ENCODE results near the gene HES7. TPM values are rescaled to one million over a fixed set of nuclear protein-coding genes. Genes with fewer than 3 reads are reported as not detected.
A peak's percentile ranks its signal among the peaks of the same experiment; 100 is the strongest.

The HES7 gene
- total RNA-seq, 1 experiment from 2014 or later, result 0.33 TPM

GRCh38 chr17:8163978-8164814, 40.3 kb upstream of the HES7 start:
- H2BK20ac ChIP-seq (ENCODE audit: low read depth, low read length, poor library complexity, severe bottlenecking), result no peak overlapping the region
- peak; percentile 72 for DNase-seq
- no peaks in the 10 kb centered on the region for H3K9me3 ChIP-seq (ENCODE audit: control insufficient read depth, low read depth, low read length)
- no peaks in the 10 kb centered on the region for H3K9me3 Mint-ChIP-seq
- H3K79me1 ChIP-seq (ENCODE audit: insufficient read depth, low read depth, low read length, poor library complexity, severe bottlenecking), result no peaks in the 10 kb centered on the region
- H3K36me3 Mint-ChIP-seq (ENCODE audit: insufficient read depth in 1 of 3, low read depth in 3 of 3), result peaks cover 10 to 26% (median 22%) of the 10 kb centered on the region in 3 experiments; a peak in 6 of 7 replicates
- no peak overlapping the region for H2BK15ac ChIP-seq (ENCODE audit: low read depth, low read length)
- H3T11ph ChIP-seq (ENCODE audit: low read length), result no peak overlapping the region
- no peak overlapping the region for H3K23ac ChIP-seq (ENCODE audit: insufficient read length, low read depth, low read length)
- H3K79me2 ChIP-seq (ENCODE audit: insufficient read depth, low read length), result no peaks in the 10 kb centered on the region
- H3K4me2 ChIP-seq (ENCODE audit: insufficient read depth, insufficient read length, low read length), result peak overlapping the region; percentile 51
- H3K4me1 ChIP-seq (ENCODE audit: insufficient read depth, low read length), result peaks cover 3% of the 10 kb centered on the region; the same call in 1 of the 2 replicates
- H4K5ac ChIP-seq (ENCODE audit: insufficient read length, low read depth, low read length), result no peak overlapping the region
- H3K4ac ChIP-seq (ENCODE audit: low read depth, low read length), result no peak overlapping the region
- H3K23me2 ChIP-seq (ENCODE audit: insufficient read length, low read depth, low read length, poor library complexity, severe bottlenecking), result peaks cover 13% of the 10 kb centered on the region
- no peak overlapping the region for H4K8ac ChIP-seq (replicated peaks; ENCODE audit: insufficient read length, low read depth, low read length)
- H3K27ac Mint-ChIP-seq, result peak overlapping the region; percentile 98 to 100 (median 99)
- H2BK5ac ChIP-seq (ENCODE audit: insufficient read length, low read length), result no peak overlapping the region
- peaks cover 38 to 42% of the 10 kb centered on the region in 2 experiments for H3K4me1 Mint-ChIP-seq
- no peak overlapping the region for H3K56ac ChIP-seq (ENCODE audit: insufficient read length, low read depth, low read length)
- no peak overlapping the region for H4K91ac ChIP-seq (ENCODE audit: insufficient read length, low read depth, low read length)
- no peaks in the 10 kb centered on the region for H3K27me3 ChIP-seq (ENCODE audit: insufficient read depth, low read length)
- H3K9ac ChIP-seq (ENCODE audit: extremely low read depth, insufficient read length, low read length), result no peak overlapping the region
- TF ChIP-seq CTCF (conservative IDR thresholded peaks at IDR 0.05), result no peak
- H2AFZ ChIP-seq (ENCODE audit: low read length), result no peak overlapping the region
- no peak overlapping the region for H3K18ac ChIP-seq (ENCODE audit: insufficient read length, low read depth, low read length)
- no peak overlapping the region for H2BK12ac ChIP-seq (ENCODE audit: insufficient read length, low read depth, low read length)
- H2BK120ac ChIP-seq (ENCODE audit: low read depth, low read length, poor library complexity, severe bottlenecking), result no peak overlapping the region
- no peak overlapping the region for H3K14ac ChIP-seq (ENCODE audit: insufficient read depth, low read length)
- H3K27ac ChIP-seq (ENCODE audit: insufficient read length, low read depth, low read length), result peak overlapping the region; percentile 62
- no CpG with 5 or more reads among the region's 13 CpGs for WGBS (ENCODE audit: extremely low coverage, insufficient read length, low lambda C conversion rate)
- H4K20me1 ChIP-seq (ENCODE audit: control insufficient read depth, insufficient read depth, insufficient read length), result no peaks in the 10 kb centered on the region
- no peaks in the 10 kb centered on the region for H3K27me3 Mint-ChIP-seq (ENCODE audit: low read depth)
- peak overlapping the region; percentile 86 to 95 for H3K4me3 Mint-ChIP-seq
- no peak overlapping the region for H2AK5ac ChIP-seq (ENCODE audit: insufficient read length, low read length)

Measured in H9 (cell line).